Measurements from ENCODE around the gene IGFBP2.

DNA sequence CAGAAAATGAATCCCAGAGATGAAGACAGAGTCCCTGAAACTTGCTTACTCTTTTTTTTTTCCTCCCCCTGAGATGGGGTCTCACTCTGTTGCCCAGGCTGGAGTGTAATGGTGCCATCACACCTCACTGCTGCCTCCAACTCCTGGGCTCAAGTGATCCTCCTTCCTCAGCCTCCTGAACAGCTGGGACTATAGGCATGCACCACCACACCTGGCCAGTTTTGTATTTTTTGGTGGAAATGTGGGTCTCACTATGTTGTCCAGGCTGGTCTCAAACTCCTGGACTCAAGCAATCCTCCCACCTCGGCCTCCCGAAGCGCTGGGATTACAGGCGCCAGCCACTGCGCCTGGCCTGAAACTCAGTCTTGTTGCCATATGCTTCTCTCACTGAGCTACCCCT lies 27.8 kb downstream of the IGFBP2 start:
- no peak for TF ChIP-seq EZH2phosphoT487 (IDR thresholded peaks at IDR 0.05; ENCODE audit: low read depth)
- TF ChIP-seq, protein P1, sequence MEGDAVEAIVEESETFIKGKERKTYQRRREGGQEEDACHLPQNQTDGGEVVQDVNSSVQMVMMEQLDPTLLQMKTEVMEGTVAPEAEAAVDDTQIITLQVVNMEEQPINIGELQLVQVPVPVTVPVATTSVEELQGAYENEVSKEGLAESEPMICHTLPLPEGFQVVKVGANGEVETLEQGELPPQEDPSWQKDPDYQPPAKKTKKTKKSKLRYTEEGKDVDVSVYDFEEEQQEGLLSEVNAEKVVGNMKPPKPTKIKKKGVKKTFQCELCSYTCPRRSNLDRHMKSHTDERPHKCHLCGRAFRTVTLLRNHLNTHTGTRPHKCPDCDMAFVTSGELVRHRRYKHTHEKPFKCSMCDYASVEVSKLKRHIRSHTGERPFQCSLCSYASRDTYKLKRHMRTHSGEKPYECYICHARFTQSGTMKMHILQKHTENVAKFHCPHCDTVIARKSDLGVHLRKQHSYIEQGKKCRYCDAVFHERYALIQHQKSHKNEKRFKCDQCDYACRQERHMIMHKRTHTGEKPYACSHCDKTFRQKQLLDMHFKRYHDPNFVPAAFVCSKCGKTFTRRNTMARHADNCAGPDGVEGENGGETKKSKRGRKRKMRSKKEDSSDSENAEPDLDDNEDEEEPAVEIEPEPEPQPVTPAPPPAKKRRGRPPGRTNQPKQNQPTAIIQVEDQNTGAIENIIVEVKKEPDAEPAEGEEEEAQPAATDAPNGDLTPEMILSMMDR (IDR thresholded peaks at IDR 0.05; ENCODE audit: low read depth, low read length) = no peak
